HG03045 (cell line): ENCODE measurements around the gene MTHFD1L.

Experiments
- ATAC-seq: cut with Tn5 transposase; IDR thresholded peaks from one replicate; pipeline ENCODE4 v1.9.1; 2021; ENCODE audit warnings: mild to moderate bottlenecking, moderate library complexity; ENCODE audit not compliant: unreplicated experiment

Gene MTHFD1L

DNA sequence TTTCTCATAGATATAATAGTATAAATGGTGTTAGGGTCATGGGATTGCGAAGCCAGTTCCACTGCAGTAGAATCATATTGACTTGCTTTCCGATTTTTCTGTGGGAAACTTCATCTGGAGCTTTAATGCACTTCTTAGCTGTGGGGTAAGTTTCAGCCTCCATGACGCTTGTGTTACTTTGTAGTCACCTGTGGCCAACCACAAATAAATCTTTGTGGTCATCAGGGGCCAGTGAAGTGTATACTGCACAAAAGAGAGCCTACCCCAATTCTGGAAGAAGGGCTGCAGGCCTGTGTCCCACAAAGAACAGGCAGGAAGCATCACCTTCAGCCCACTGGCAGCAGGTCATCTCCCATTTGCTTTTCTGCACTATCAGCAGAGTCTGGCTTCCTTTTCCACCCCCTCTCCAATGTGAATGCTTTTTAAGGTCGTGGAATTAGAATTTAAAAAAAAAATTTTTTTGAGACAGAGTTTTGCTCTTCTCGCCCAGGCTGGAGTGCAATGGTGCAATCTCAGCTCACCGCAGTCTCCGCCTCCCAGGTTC is 32.0 kb downstream of the MTHFD1L start:
- ATAC-seq, result no peak

DNA sequence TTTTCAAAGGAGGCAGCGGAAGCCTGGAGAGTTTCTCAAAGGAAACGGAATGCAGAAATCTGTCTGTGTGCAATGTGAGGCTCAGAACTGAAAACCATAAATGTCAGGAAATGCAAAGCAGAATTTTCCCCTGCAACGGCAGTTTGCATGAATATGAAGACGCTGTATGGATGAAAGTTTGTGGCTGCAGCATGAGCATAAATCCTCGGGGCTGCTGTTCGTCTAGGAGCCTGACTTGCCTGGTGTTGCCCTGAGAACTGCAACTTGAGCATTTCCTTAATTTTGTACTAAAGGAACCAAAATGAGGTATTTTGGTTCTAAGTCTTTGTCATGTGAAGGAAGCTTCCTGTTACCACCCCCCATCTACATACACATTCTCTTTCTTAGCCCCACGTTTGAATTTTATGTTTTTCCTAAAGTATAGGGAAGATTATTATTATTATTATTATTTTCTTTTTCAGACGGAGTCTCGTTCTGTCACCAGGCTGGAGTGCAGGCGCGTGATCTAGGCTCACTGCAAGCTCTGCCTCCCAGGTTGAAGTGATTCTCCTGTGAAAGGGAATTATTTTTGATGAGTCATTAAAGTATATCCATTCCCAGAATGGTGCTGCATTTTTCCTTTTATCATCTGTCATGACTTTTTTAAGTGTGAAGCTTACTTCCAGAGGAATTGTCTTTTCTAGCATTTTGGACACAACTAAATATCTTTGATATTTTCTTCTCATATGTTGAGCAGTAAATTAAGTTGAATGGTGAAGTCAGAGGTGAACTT is 33.1 kb downstream of the MTHFD1L start:
- no peak for ATAC-seq

DNA sequence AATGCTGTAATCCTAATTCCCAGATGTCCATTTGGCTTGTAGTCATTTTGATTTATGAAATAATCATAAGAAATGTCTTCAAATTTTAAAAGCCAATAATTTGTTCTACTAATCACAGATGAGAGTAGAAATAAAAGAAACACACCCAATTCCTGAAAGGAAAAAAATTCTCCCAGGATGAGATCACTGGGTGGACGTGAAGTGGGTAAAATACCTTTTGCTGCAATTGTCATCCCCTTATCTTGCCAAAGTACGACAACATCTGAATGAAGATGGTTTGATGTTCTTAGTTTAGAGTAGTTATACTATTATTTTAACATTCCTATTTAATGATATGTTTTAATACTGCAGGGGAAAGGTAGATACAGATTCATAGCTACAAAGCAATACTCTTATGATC is 33.7 kb downstream of the MTHFD1L start:
- no peak for ATAC-seq

DNA sequence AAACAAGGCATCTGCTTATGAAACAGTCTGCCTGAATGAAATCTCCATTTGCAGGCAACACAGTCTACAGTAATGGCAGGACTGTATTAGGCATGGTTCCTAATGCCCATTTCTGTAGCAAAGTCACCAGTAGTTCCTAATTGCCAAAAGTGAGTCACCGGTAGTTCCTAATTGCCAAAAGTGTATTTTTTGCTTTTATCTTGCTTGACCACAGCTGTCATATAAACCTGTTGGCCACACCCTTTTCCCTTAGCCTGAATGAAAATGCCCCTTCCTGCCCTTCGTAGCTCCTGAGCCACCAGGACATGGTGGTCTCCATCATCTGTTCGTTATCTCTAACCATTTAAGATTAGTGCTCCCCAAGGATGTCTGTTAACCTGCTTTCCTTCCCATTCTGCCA is 34.5 kb downstream of the MTHFD1L start:
- no peak for ATAC-seq

DNA sequence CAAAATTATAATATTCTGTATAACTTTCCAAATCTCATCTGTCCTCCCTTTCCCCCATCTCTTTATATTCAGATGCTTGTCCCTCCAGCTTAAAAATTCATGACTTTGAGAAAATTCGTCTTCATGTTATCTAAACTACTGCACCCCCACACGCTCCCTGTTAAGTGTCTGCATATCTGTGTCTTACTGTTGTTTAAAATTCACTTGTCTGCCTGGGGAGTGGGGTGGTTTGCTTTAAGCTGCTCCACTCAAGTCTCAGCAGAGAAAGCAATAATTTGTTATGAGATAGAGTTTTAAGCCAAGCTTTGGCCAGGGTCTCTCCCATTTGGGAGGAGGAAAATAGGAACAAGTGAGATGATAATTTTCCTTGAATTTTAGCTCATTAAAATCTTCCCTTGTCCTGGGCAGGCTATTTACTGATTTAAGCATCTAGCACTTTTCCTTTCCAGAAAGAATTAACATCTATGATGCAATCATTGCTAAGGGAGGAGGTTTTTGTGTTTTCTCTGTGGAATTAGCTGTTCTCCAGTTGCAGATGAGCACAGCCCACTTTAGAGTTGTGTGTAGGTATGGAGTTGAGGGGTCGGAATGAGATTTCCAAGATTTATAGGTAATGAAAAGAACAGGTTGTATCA is 36.8 kb downstream of the MTHFD1L start:
- ATAC-seq, result no peak

DNA sequence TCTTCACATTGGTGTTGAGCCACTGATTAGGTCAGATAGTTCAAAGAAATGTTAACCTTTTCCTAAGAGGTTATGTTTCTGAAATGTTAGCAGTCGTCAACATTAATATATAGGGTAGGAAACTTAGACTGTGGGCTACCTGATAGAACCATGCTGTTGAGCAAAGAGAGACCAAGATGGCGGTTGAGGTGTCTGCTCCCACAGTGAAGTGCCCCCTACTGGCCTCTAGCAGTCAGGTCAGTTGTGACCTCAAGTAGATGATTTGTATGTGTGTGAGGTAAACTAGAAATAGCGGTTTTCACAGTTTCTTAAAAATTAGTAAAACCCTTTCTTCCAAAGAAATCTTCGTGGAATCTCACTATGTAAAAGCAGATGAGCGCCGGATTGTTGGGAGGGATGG is 40.3 kb downstream of the MTHFD1L start:
- ATAC-seq, result no peak

DNA sequence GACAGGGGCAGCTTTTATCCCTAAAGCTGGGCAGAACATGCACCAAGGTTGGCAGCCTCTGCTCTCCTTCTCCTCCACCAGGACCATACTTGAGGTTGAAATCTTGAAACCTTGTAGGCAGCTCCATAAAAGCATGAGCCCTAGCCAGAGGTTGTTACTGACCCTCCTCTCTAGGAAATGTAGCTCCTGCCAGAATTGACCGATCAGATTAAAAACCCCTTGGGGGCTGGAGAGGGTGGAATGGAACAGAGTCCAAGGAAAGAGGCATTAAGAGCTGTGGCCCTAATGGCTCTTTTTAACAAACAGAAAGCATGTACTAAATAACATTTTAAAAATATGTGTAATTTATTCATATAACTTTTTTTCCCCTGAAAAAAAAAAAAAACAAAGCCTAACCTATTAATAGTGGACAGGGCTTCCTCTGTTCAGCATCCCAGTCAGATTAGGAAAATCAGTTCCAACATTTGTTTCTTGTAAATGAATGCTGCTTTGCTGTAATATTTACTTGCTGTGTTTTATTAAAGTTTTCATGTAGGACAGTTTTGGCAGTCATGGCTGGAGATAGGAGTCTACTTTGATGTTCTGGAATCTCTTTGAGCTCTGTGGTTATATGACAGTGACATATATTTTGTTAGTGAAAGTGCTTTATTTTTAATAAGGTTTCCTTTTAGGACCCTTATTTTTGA is 41.3 kb downstream of the MTHFD1L start:
- ATAC-seq, result no peak

DNA sequence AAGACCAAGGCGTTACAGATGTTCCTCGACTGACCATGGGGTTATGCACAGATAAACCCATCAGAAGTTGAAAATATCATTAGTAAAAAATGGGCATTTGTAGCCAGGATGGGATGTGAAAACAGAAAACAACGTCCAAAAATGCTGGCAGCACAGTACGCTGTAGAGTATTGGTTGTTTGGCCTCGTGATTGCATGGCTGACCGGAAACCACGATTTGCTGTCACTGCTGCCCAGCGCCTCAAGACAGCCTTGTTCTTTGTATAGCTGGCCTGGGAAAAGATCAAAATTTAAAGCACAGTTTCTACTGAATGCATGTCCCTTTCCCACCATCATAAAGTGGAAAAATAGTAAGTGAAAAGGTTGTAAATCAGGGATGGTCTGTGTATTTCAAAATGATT is 41.9 kb downstream of the MTHFD1L start:
- ATAC-seq, result no peak

DNA sequence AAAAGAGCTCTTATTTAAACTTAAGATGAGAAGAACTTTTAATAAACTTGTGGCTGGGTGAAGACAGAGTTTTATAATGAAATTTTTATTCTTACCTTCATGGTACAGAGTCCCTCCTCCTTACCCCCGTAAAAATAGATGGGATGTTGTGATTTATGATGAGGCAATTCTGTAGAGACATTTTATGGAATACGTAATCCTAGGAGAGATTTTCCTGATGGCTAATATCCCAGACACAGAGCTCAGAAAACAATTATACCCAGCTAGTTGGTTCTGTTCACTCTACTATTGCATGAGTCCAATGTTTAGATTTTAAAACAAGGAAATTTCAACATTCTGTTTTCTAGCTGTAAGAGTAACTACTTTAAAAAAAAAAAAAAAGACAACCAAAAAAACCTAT is 43.4 kb downstream of the MTHFD1L start:
- ATAC-seq, result no peak

DNA sequence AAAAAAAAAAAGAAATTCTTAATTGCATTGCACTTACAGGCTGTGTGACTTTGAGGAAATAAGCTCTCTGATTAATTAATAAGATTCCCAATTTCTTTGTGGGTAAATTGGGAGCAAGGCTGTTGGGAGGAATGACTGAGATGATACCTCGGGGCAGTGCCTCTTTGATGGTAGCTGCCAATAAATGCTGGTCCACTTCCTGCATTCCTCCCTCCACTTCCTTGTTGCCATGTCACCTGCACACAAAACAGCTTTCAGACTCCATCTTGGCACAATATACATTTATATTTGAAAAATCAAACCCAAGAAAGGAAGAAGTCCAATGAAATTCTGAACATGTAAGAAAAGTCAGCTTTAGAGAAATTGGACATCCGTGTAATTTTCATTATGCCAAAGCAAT is 45.1 kb downstream of the MTHFD1L start:
- no peak for ATAC-seq

DNA sequence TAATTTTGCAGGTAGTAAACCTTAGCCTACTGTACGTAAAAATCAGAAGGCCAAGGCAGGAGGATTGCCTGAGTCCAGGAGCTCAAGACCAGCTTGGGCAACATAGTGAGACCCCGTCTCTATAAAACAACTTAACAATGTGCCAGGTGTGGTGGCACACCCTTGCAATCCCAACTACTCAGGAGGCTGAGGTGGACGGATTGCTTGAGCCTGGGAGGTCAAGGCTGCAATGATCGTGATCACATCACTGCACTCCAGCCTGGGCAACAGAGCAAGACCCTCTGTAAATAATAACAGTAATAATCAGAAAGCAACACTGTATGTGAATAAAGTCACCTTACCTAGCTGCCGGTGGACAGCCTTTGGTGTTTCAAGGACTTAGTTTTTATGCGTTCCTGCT is 48.9 kb downstream of the MTHFD1L start:
- no peak for ATAC-seq

DNA sequence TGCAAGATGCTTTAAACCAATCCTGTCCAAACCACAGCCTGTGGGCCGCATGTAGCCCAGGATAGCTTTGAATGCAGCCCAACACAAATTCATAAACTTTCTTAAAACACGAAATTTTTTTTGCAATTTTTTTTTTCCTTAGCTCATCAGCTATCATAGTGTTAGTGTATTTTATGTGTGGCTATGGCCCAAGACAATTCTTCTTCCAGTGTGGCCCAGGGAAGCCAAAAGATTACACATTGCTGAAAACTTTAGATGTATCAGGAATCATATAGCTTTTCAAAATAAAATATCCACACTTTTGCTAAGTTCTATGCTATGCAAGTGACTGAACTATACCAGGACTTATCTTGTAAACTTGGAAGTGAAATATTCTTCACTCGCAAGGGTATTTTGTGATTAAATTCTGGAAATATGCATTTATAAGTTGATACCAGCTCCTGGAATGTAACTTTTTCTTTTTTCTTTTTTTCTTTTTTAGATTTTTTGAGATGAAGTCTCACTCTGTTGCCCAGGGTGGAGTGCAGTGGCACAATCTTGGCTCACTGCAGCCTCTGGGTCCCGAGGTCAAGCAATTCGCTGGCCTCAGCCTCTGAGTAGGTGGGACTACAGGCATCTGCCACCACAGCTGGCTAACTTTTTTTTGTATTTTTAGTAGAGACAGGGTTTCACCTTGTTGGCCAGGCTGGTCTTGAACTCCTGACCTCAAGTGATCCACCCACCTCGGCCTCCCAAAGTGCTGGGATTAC is 49.8 kb downstream of the MTHFD1L start:
- no peak for ATAC-seq

DNA sequence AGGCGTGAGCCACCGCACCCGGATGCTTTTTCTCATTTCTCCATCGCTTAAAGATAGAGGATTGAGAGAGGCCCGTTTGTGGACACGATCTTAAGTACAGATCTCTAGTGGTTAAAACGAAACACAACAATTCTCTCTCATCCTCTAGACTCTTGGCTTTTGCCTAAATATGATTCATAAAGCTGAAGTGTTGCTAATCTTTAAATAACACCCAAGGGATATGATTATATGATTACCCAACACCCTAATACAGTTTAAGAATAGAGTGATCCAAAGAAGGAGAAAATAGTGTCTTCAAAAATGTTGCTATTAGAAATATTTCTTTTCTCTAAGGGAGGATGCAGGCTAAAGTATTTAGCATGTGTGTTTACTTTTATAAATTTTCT is 50.4 kb downstream of the MTHFD1L start:
- ATAC-seq, result no peak

DNA sequence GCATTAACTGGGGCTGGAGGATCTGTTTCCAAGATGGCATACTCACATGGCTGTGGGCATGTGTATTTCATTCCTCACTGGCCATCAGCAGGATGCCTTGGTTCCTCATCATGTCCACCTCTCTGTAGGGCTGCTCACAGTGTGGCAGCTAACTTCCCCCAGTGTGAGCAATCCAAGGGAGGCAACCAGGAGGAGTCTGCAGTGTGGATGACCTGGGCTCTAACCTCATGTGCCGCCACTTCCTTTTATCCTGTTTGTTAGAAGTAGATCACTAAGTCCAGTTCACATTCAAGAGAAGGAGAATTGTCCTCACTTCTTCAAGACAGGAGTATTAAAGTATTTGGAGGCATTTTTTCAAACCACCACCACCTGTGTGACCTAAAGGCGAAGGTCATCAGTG is 54.4 kb downstream of the MTHFD1L start:
- no peak for ATAC-seq

DNA sequence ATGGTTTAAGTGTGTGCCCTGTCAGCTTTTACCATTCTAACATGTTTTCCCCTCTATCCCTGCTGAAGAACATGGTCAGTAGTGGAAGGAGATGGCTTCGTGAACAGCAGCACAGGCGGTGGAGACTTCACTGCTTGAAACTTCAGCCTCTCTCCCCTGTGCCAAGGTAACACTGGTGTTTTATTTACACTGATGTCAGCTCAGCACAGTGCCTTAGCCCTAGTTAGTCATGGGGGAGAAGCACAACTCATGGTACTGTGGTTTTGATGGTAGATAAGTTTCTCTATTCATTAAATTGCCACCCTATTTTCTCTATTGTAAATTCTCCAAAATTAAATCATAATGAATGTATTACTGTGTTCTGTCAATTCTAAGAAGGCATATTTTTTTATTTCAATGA is 56.6 kb downstream of the MTHFD1L start:
- ATAC-seq, result no peak

DNA sequence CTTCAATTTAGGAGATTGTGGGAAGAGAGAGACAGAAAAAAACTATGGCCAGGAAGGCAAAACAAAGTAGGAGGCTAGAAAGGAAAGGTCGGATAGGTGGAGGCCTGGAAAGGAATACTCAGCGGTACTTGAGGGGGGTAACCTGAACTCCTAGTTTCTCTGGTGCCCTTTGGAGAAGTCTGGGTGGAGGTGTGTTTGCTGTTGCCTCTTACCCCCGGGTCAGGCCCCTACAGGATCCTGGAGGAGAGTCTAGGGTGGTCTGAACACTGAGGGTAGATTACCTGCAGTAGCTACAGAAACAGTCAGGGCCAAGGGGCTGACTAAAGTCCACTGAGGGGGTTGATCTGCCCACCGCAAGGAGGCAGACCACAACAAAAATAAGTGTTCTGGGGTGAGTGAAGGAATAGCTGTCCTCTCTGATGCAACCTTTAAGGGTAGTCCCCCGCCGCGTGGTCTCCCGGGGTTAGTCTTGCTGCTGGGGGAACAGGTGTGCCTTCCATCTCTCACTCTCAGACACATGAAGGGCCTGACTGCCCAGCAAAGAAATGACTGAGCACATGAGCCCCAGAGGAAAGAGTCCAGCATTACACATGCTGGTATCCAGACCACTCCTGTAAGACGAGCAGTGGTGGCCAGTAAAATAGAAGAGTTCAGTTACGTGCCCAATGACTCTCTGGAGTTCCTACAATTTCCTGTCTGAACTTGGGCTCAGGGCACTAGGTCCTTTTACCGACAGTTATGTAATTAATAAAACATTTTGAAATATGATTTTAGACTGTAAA is 59.5 kb downstream of the MTHFD1L start:
- no peak for ATAC-seq

DNA sequence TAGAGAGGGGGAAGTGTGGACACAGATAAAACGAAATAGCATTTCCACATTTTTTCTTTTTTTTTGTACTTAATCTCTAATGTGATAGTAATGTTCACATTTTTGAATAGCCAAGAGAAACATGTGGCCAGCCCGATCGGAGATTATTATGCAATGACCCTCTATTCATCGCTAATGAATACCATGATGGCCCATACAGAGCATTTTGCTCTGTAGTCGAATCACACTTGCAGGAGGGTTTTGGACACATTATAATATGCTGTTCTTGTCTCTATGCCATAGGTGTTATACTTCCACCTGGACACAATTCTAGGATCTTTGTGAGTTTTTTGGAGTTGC is 60.1 kb downstream of the MTHFD1L start:
- no peak for ATAC-seq

DNA sequence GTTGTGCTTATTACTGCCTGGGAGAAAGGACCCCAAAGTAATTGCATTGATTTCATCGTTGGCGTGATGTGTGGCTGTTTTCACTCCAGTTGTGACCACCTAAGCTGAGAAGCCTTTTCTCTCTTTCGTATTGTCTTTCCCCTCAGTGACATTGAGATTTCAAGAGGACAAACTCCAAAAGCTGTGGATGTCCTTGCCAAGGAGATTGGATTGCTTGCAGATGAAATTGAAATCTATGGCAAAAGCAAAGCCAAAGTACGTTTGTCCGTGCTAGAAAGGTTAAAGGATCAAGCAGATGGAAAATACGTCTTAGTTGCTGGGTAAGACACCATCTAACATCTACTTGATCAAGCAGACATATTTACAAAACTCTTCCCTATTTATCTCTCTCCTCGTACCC is 60.5 kb downstream of the MTHFD1L start:
- ATAC-seq, result no peak

DNA sequence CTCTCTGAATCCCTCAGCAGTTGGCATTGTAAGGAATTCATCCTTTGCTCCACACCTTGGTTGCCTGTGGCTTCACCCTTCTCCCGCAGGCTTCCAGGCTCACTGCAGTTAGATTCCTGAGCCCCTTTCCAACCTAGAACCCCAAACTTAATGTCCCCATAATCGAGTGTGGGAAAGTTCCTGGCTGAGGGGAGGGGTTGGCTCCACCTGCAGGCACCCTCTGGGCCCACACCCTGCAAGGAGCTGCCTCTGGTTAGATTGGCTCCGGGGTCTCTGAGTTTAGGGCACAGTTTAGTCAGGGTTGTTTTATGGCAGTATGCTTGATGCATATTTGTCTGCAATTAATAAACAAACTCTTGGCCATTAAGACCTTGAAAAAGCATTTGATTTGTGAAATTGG is 63.4 kb downstream of the MTHFD1L start:
- ATAC-seq, result no peak

DNA sequence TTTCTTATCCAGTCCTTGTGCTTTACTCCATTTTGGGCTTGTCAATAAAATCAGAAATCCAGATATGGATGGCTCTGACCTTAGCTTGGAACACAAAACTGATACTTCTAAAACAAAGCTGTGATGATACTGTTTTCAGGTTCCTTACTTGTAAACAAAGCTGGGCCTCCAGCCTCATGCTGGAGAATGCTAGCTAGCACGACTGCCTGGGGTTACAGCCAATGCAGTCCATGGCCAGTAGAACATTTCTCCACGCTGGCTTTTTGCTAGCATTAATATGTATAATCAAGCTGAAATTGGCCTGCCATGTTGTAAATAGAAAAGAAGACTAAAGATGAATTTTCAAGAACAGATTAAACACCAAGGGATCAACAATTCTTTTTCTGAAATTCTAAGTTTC is 63.9 kb downstream of the MTHFD1L start:
- ATAC-seq, result no peak

DNA sequence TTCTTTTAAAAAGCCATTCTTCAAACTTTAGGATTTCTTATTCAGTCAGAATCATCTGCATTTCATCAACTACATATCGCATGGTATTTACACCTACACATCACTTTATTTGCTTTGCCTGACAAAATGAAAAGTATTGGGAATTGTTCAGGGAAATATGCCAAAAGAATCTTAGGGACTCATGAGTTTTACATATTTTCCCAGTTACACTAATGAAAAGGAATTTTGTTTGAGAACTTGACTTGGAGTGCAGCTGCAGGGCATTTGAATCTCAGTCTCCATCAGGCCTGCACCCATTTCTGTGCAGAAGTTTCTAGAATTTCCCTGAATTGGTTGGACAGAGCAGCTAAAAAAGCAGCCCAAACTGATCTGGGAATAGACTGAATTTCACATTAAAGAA is 65.3 kb downstream of the MTHFD1L start:
- no peak for ATAC-seq
